ENCODE results near the gene RPTOR. TPM values are rescaled to one million over a fixed set of nuclear protein-coding genes. Genes with fewer than 3 reads are reported as not detected.
A peak's percentile ranks its signal among the peaks of the same experiment; 100 is the strongest.

Gene RPTOR
- total and polyA plus RNA-seq, 10 of the 15 experiments (the other 5 are each of a cell fraction or from before 2014, with no cell fraction given): 0.18 to 32.1 (median 7.8) TPM

GRCh38 chr17:80575057-80575875 is 30.6 kb downstream of the RPTOR start (continued):
- TF ChIP-seq ELK1 (IDR thresholded peaks at IDR 0.05; ENCODE audit: low read depth, low read length) (no peak), SIN3A (IDR thresholded peaks at IDR 0.05; ENCODE audit: low read depth, low read length) (peak; percentile 40; the same call in 1 of the 2 replicates), IRF4 (IDR thresholded peaks at IDR 0.05; ENCODE audit: low read depth, low read length) (peak; percentile 76), RELA (IDR thresholded peaks at IDR 0.05; ENCODE audit: borderline replicate concordance, partially characterized antibody) (peak; percentile 85), BCL3 (IDR thresholded peaks at IDR 0.05; ENCODE audit: borderline replicate concordance, insufficient read depth, low read depth, low read length, poor library complexity, severe bottlenecking) (no peak), SKIL (IDR thresholded peaks at IDR 0.05; ENCODE audit: low read depth, poor library complexity, severe bottlenecking) (peak; percentile 21), TBL1XR1 (IDR thresholded peaks at IDR 0.05; ENCODE audit: low read depth, low read length) (0 out of 2 replicates have a peak, but pooled peaks have one; percentile 34), PRDM15 (CRISPR knock-in tag; IDR thresholded peaks at IDR 0.05) (no peak), WRNIP1 (IDR thresholded peaks at IDR 0.05; ENCODE audit: borderline replicate concordance, low read depth, low read length) (peak; percentile 93; the same call in 1 of the 2 replicates), STAT1 (conservative IDR thresholded peaks at IDR 0.05) (0 out of 2 replicates have a peak, but pooled peaks have one; percentile 55), GATAD2B (conservative IDR thresholded peaks at IDR 0.05; ENCODE audit: low read depth) (no peak), KDM1A (IDR thresholded peaks at IDR 0.05; ENCODE audit: borderline replicate concordance) (peak; percentile 96), CREB1 (IDR thresholded peaks at IDR 0.05; ENCODE audit: low read depth) (peak; percentile 55; the same call in 1 of the 2 replicates), SMARCA5 (IDR thresholded peaks at IDR 0.05) (peak; percentile 99), PML (IDR thresholded peaks at IDR 0.05; ENCODE audit: low read length) (no peak), TAF1 (IDR thresholded peaks at IDR 0.05; ENCODE audit: borderline replicate concordance, low read depth, low read length) (no peak), USF2 (IDR thresholded peaks at IDR 0.05; ENCODE audit: borderline replicate concordance, low read depth, low read length) (peak; percentile 33; the same call in 1 of the 2 replicates), GABPA (IDR thresholded peaks at IDR 0.05; ENCODE audit: low read depth) (no peak), BACH1 (IDR thresholded peaks at IDR 0.05; ENCODE audit: borderline replicate concordance) (peak; percentile 62; the same call in 1 of the 2 replicates), DPF2 (IDR thresholded peaks at IDR 0.05) (no peak), HDGF (IDR thresholded peaks at IDR 0.05) (no peak)
